MCF 10A (cell line): ENCODE results near the gene MGA. TPM values are rescaled to one million over a fixed set of nuclear protein-coding genes. Genes with fewer than 3 reads are reported as not detected.
A peak's percentile ranks its signal among the peaks of the same experiment; 100 is the strongest.

Experiments used
- BruUV-seq: library from RNA; stranded (reverse); fragments of 400-500 nt; replicated peaks from 2 replicates; lab custom pipeline; 2021; lab: Mats Ljungman, UMichigan
- CTCF ChIA-PET: fragments of 300-600 bp; sonication (Branson Sonifier 250); formaldehyde crosslinking; extraction: SDS; loops from one replicate; lab custom pipeline; 2021; ENCODE audit warnings: antibody characterized with exemption, inconsistent platforms; lab: Yijun Ruan, JAX
- POLR2A ChIA-PET: fragments of 300-600, 350-650 bp; sonication (Branson Sonifier 250); formaldehyde crosslinking; extraction: SDS; loops from one replicate; lab custom pipeline; 2020; ENCODE audit warnings: antibody characterized with exemption, inconsistent platforms; lab: Yijun Ruan, JAX
- DNase-seq: peaks from one replicate; pipeline ENCODE4 v3.0.0-alpha.2; 2018; ENCODE audit not compliant: unreplicated experiment
- H3K27ac Mint-ChIP-seq: one replicate; pipeline ENCODE4 v1.8.0; 2022; ENCODE audit warnings: mild to moderate bottlenecking, low read depth, mixed read lengths; ENCODE audit not compliant: unreplicated experiment
- H3K27me3 Mint-ChIP-seq: one replicate; pipeline ENCODE4 v1.8.0; 2022; ENCODE audit warnings: mixed read lengths; ENCODE audit not compliant: insufficient read depth, unreplicated experiment
- H3K36me3 Mint-ChIP-seq: one replicate; pipeline ENCODE4 v1.8.0; 2022; ENCODE audit warnings: mild to moderate bottlenecking, moderate library complexity, mixed read lengths; ENCODE audit not compliant: insufficient read depth, unreplicated experiment
- H3K4me1 Mint-ChIP-seq: one replicate; pipeline ENCODE4 v1.8.0; 2022; ENCODE audit warnings: mixed read lengths; ENCODE audit not compliant: insufficient read depth, unreplicated experiment
- H3K4me3 Mint-ChIP-seq: one replicate; pipeline ENCODE4 v1.8.0; 2022; ENCODE audit warnings: mild to moderate bottlenecking, moderate library complexity, mixed read lengths; ENCODE audit not compliant: unreplicated experiment
- H3K9me3 Mint-ChIP-seq: one replicate; pipeline ENCODE4 v1.8.0; 2022; ENCODE audit warnings: mixed read lengths; ENCODE audit not compliant: unreplicated experiment
- intact Hi-C: fragments of 100-400 bp; cut with micrococcal nuclease; formaldehyde crosslinking; loops from 2 replicates; pipeline ENCODE4 v1.14.1; 2022
- total RNA-seq: library from RNA; stranded (reverse); gene quantifications from 2 replicates; pipeline ENCODE4 v1.2.3, GENCODE V29; 2022
- TF ChIP-seq, protein P1 (sequence below): fragments of 200-600 bp; IDR thresholded peaks from one replicate; pipeline ENCODE4 v1.8.0; 2022; ENCODE audit warnings: antibody characterized with exemption, mild to moderate bottlenecking; ENCODE audit not compliant: unreplicated experiment

The MGA gene
- total RNA-seq, 1 experiment from 2014 or later = 17.5 TPM

- ChIA-PET POLR2A (interaction anchor here (0.8 to 1.1 kb wide), 4 partner anchors 11 to 720 kb away, joined by 3 to 5 read pairs (median 4); partner anchors contain the start of gene RPAP1), CTCF (interaction anchor here (0.6 to 1.3 kb wide), 7 partner anchors 15 to 206 kb away, joined by 3 to 7 read pairs (median 4); no protein-coding TSS in a partner anchor)
- Mint-ChIP-seq H3K27me3 (no peaks in the 10 kb centered on the region), H3K27ac (no peak overlapping the region), H3K4me1 (no peaks in the 10 kb centered on the region), H3K9me3 (no peaks in the 10 kb centered on the region), H3K4me3 (no peak overlapping the region), H3K36me3 (peaks cover 11% of the 10 kb centered on the region)
- TF ChIP-seq, protein P1, sequence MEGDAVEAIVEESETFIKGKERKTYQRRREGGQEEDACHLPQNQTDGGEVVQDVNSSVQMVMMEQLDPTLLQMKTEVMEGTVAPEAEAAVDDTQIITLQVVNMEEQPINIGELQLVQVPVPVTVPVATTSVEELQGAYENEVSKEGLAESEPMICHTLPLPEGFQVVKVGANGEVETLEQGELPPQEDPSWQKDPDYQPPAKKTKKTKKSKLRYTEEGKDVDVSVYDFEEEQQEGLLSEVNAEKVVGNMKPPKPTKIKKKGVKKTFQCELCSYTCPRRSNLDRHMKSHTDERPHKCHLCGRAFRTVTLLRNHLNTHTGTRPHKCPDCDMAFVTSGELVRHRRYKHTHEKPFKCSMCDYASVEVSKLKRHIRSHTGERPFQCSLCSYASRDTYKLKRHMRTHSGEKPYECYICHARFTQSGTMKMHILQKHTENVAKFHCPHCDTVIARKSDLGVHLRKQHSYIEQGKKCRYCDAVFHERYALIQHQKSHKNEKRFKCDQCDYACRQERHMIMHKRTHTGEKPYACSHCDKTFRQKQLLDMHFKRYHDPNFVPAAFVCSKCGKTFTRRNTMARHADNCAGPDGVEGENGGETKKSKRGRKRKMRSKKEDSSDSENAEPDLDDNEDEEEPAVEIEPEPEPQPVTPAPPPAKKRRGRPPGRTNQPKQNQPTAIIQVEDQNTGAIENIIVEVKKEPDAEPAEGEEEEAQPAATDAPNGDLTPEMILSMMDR = no peak
- BruUV-seq = no TSS peak
- intact Hi-C loops = no loop called here
- DNase-seq = peak; percentile 13
Measured at GRCh38 chr15:41746802-41747201, 86.6 kb downstream of the MGA start.

DNA sequence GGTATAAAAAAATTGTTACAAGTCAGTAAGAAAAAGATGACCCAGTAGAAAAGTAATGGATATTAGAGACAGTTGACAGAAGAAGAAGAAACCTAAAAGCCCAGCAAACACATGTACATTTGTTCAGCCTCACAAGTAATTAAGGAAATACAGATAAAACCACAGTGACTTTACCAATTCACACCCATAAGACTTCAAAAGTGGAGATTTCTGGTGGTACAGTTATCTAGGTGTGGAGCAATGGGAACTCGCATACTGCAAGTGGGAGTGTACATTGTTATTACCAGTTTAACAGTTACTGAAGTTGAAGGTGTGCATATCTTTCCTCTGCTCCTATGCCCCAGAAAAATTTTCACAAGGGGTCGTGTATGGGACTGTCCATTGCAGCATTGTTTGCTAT is 96.0 kb downstream of the MGA start:
- no peaks in the 10 kb centered on the region for H3K4me1 Mint-ChIP-seq
- CTCF ChIA-PET = no interaction called here
- H3K36me3 Mint-ChIP-seq = peaks cover 23% of the 10 kb centered on the region
- TF ChIP-seq, protein P1 = no peak
- POLR2A ChIA-PET = no interaction called here
- H3K27ac Mint-ChIP-seq = no peak overlapping the region
- intact Hi-C loops = no loop called here
- DNase-seq = no peak
- H3K27me3 Mint-ChIP-seq = no peaks in the 10 kb centered on the region
- no TSS peak for BruUV-seq
- H3K4me3 Mint-ChIP-seq = no peak overlapping the region
- no peaks in the 10 kb centered on the region for H3K9me3 Mint-ChIP-seq

DNA sequence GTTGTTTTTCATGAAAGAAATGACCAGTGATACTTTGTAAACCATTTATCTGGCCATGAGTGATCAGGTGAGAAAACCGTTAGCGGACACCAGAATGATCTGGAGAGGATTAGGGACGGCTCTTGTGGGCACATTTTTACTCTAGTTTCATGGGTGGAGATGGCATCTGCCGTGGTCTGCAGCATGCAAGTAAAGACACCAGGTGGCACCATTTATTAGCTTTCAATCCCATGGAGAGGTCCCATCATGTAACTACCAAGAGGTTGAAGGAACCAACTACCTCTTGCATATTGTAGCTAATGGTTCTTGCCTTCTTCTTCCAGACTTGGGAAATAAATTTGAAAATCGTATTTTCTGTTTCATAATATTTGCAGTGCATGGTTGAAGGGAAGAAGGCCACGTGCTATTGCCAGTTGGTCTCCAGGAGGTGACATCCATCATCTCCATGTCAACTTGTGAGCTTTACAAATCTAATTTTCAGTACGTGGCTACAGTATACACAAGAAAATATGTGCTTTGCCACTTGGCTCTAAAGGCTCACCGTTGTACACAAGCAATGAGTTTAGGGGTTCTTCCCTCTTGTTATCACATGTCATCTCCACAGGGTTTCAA is 112.6 kb downstream of the MGA start:
- CTCF ChIA-PET = interaction anchor here (0.5 to 11.2 kb wide), 43 partner anchors 9 to 358 kb away, joined by 3 to 249 read pairs (median 4); no protein-coding TSS in a partner anchor
- Mint-ChIP-seq H3K9me3 (no peaks in the 10 kb centered on the region), H3K4me1 (peaks cover 28% of the 10 kb centered on the region), H3K36me3 (peaks cover 6% of the 10 kb centered on the region), H3K27ac (no peak overlapping the region), H3K27me3 (no peaks in the 10 kb centered on the region), H3K4me3 (peak overlapping the region; percentile 21)
- TF ChIP-seq, protein P1 = peak; percentile 79
- no TSS peak for BruUV-seq
- DNase-seq = peak; percentile 79
- POLR2A ChIA-PET = interaction anchor here (0.6 to 19.2 kb wide), 9 partner anchors 12 to 307 kb away, joined by 3 to 486 read pairs (median 3); no protein-coding TSS in a partner anchor
- intact Hi-C loops = loop anchor here (1.0 to 5.0 kb wide), 5 partner anchors 38 to 307 kb away; partner anchors contain the start of genes EHD4 and TYRO3

- no TSS peak for BruUV-seq
- intact Hi-C loops = loop anchor here (5.0 kb wide), 2 partner anchors 199 to 216 kb away; partner anchors contain the start of genes EHD4 and TYRO3
- TF ChIP-seq, protein P1 = no peak
- peak overlapping the region; percentile 92 for H3K4me3 Mint-ChIP-seq
- POLR2A ChIA-PET = interaction anchor here (0.6 to 19.2 kb wide), 17 partner anchors 11 to 307 kb away, joined by 3 to 486 read pairs (median 3); partner anchors contain the start of genes EHD4, JMJD7, MGA and PLA2G4B
- H3K27ac Mint-ChIP-seq = no peak overlapping the region
- peaks cover 11% of the 10 kb centered on the region for H3K36me3 Mint-ChIP-seq
- no peaks in the 10 kb centered on the region for H3K9me3 Mint-ChIP-seq
- CTCF ChIA-PET = interaction anchor here (0.6 to 11.2 kb wide), 45 partner anchors 9 to 365 kb away, joined by 3 to 249 read pairs (median 4); no protein-coding TSS in a partner anchor
- no peaks in the 10 kb centered on the region for H3K27me3 Mint-ChIP-seq
- DNase-seq = no peak
- peaks cover 33% of the 10 kb centered on the region for H3K4me1 Mint-ChIP-seq
Measured at GRCh38 chr15:41773332-41773728, 113.1 kb downstream of the MGA start.
